ENCODE data around the gene TCF7.

DNA sequence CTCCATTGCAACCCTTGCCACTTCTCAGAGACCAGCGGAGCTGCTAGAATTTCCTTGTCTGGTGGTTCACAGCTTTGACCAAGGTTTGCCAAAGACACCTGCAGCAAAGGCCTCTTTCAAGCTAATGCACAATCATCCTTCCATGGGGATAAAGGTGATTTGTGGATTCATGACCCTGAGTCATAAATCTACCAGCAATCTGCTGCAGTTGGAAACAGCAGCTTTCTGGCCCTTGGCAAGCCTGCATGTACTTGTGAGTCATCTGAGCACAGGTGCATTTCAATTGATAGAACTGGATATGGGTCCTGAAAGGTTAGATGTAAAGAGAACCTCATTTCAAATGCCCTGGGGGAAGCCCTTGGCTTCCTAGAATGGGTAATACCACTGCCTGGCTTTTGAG is 21.6 kb upstream of the TCF7 start:
- TF ChIP-seq POLR2A (IDR thresholded peaks at IDR 0.05) = no peak
- TF ChIP-seq, protein P1, sequence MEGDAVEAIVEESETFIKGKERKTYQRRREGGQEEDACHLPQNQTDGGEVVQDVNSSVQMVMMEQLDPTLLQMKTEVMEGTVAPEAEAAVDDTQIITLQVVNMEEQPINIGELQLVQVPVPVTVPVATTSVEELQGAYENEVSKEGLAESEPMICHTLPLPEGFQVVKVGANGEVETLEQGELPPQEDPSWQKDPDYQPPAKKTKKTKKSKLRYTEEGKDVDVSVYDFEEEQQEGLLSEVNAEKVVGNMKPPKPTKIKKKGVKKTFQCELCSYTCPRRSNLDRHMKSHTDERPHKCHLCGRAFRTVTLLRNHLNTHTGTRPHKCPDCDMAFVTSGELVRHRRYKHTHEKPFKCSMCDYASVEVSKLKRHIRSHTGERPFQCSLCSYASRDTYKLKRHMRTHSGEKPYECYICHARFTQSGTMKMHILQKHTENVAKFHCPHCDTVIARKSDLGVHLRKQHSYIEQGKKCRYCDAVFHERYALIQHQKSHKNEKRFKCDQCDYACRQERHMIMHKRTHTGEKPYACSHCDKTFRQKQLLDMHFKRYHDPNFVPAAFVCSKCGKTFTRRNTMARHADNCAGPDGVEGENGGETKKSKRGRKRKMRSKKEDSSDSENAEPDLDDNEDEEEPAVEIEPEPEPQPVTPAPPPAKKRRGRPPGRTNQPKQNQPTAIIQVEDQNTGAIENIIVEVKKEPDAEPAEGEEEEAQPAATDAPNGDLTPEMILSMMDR (IDR thresholded peaks at IDR 0.05 in 4 of 5, conservative IDR thresholded peaks at IDR 0.05 in 1 of 5) = no peak
